K562 (cell line): ENCODE measurements around the gene JUN. TPM values are rescaled to one million over a fixed set of nuclear protein-coding genes. Genes with fewer than 3 reads are reported as not detected.

ENCODE experiments used
- CREBBP ChIP-seq: IDR thresholded peaks from one replicate; pipeline ENCODE4 v1.6.1; 2012; ENCODE audit warnings: low read depth, mild to moderate bottlenecking, control low read depth, inconsistent platforms, low read length
- EGR1 ChIP-seq: fragments of 450-650 bp; conservative IDR thresholded peaks from 2 replicates; pipeline ENCODE4 v1.6.1; 2017; ENCODE audit warnings: mild to moderate bottlenecking
- HIVEP1 ChIP-seq: fragments of 250-450 bp; sonication (Bioruptor Pico); IDR thresholded peaks from 2 replicates; pipeline ENCODE4 v1.4.0; 2020; ENCODE audit warnings: mild to moderate bottlenecking
- IRF9 ChIP-seq: fragments of 450-650 bp; IDR thresholded peaks from 2 replicates; pipeline ENCODE4 v1.6.1; 2016; ENCODE audit warnings: missing biosample characterization, missing genetic modification characterization
- KAT7 ChIP-seq: sonication (generic); formaldehyde crosslinking; IDR thresholded peaks from 2 replicates; pipeline ENCODE4 v1.8.0; 2022; ENCODE audit warnings: missing genetic modification reagents, mild to moderate bottlenecking, borderline replicate concordance
- KLF1 ChIP-seq: fragments of 450-650 bp; IDR thresholded peaks from 2 replicates; pipeline ENCODE4 v1.6.1; 2016; ENCODE audit warnings: missing genetic modification characterization, missing compliant biosample characterization
- KLF10 ChIP-seq: fragments of 250-450 bp; sonication (Bioruptor Pico); IDR thresholded peaks from 2 replicates; pipeline ENCODE4 v1.6.1; 2021; ENCODE audit warnings: matching md5 sums
- NR1H2 ChIP-seq: sonication (generic); formaldehyde crosslinking; IDR thresholded peaks from 2 replicates; pipeline ENCODE4 v1.4.0; 2020; ENCODE audit warnings: mild to moderate bottlenecking, missing genetic modification reagents
- NR2C2 ChIP-seq, 2 experiments: fragments of 200-800 bp in 1 of 2; sonication (Bioruptor generic) in 1 of 2; sonication (generic) in 1 of 2; formaldehyde crosslinking in 1 of 2; IDR thresholded peaks; 2 replicates each; pipeline versions ENCODE4 v1.6.1 to v1.8.0; 2016 to 2022; ENCODE audit warnings: mild to moderate bottlenecking in 1 of 2, missing compliant biosample characterization in 1 of 2, missing genetic modification characterization in 1 of 2, missing genetic modification reagents in 1 of 2
- PHF21A ChIP-seq: fragments of 450-650 bp; IDR thresholded peaks from 2 replicates; pipeline ENCODE4 v1.6.1; 2017; ENCODE audit warnings: low read depth, borderline replicate concordance
- SAFB ChIP-seq: fragments of 200-400 bp; formaldehyde crosslinking; IDR thresholded peaks from 2 replicates; pipeline ENCODE4 v1.6.1; 2017; ENCODE audit warnings: low read depth, low read length, borderline replicate concordance
- SMARCA4 ChIP-seq: fragments of 450-650 bp; IDR thresholded peaks from 2 replicates; pipeline ENCODE4 v1.6.1; 2016
- TCF15 ChIP-seq: fragments of 250-450 bp; sonication (Bioruptor Pico); IDR thresholded peaks from 2 replicates; pipeline ENCODE4 v1.8.0; 2022; ENCODE audit warnings: moderate library complexity, mild to moderate bottlenecking, inconsistent platforms
- VEZF1 ChIP-seq: fragments of 200-800 bp; sonication (Bioruptor generic); IDR thresholded peaks from 2 replicates; pipeline ENCODE4 v1.6.1; 2017; ENCODE audit warnings: missing genetic modification characterization, missing compliant biosample characterization
- YY1 ChIP-seq, 3 experiments: IDR thresholded peaks; 2 replicates each; pipeline ENCODE4 v1.6.1; 2011; ENCODE audit warnings: low read length in 2 of 3, mild to moderate bottlenecking in 2 of 3, moderate library complexity in 2 of 3, borderline replicate concordance in 1 of 3, control low read depth in 1 of 3, low read depth in 1 of 3; ENCODE audit not compliant: insufficient read depth in 3 of 3, insufficient replicate concordance in 2 of 3, control insufficient read depth in 1 of 3, insufficient read length in 1 of 3; ENCODE audit errors: extremely low read depth in 1 of 3
- ZNF384 ChIP-seq: IDR thresholded peaks from 2 replicates; pipeline ENCODE4 v1.6.1; 2012; ENCODE audit warnings: low read depth, low read length, improper control_type of control experiment
- ZNF639 ChIP-seq, 2 experiments: fragments of 200-800 bp in 1 of 2; sonication (Bioruptor generic) in 1 of 2; sonication (generic) in 1 of 2; formaldehyde crosslinking in 1 of 2; IDR thresholded peaks in 1 of 2; conservative IDR thresholded peaks in 1 of 2; 2 replicates each; pipeline versions ENCODE4 v1.5.0 to v1.6.1; 2016 to 2020; ENCODE audit warnings: missing compliant biosample characterization in 1 of 2, missing genetic modification characterization in 1 of 2, missing genetic modification reagents in 1 of 2
- ZNF77 ChIP-seq: fragments of 250-450 bp; sonication (Bioruptor Pico); IDR thresholded peaks from 2 replicates; pipeline ENCODE4 v1.5.0; 2020
- polyA plus RNA-seq, 8 experiments: library from polyadenylated mRNA; depleted of rRNA in 4 of 8; stranded (reverse) in 5 of 8; unstranded in 3 of 8; fragments of >200 nt; fragmentation: Nextera tagmentation in 2 of 8; fragmentation: Illumina TruSeq in 1 of 8; extraction: Ambion mirVana in 2 of 8; extraction: Trizol in 1 of 8; gene quantifications; 2 replicates each; pipeline versions ENCODE4 v1.2.1 to v1.2.3, GENCODE V29; 2011 to 2014; ENCODE audit warnings: inconsistent platforms in 1 of 8, missing spikeins in 1 of 8
- total RNA-seq, 7 experiments: library from RNA; depleted of rRNA in 6 of 7; stranded (reverse); fragments of >200 nt in 6 of 7; fragmentation: Illumina TruSeq in 2 of 7; extraction: Trizol in 2 of 7; gene quantifications; 2 replicates each; pipeline versions ENCODE4 v1.2.1 to v1.2.3, GENCODE V29; 2011 to 2021; ENCODE audit warnings: low replicate concordance in 1 of 7

Gene JUN
- total and polyA plus RNA-seq, 9 of the 15 experiments (the other 6 are each of a cell fraction or from before 2014, with no cell fraction given): 0.32 to 23.4 (median 4.0) TPM

GRCh38 chr1:58784758-58785441, 1.1 kb upstream of the JUN start (continued):
- TF ChIP-seq NR2C2 (CRISPR knock-in tag; IDR thresholded peaks at IDR 0.05): no peak
- TF ChIP-seq NR2C2 (tag; IDR thresholded peaks at IDR 0.05): peak; percentile 69
- TF ChIP-seq KLF10 (CRISPR knock-in tag): no peak
- TF ChIP-seq CREBBP: no peak
- TF ChIP-seq VEZF1 (CRISPR knock-in tag): peak; percentile 24
- 0 out of 2 replicates have a peak, but pooled peaks have one; percentile 25 for TF ChIP-seq KAT7 (CRISPR knock-in tag)
- no peak for TF ChIP-seq KLF1 (tag)
- TF ChIP-seq IRF9 (tag): no peak
- TF ChIP-seq YY1 (IDR thresholded peaks at IDR 0.05; ENCODE audit: borderline replicate concordance in 1 of 3, control insufficient read depth in 1 of 3, extremely low read depth in 1 of 3, insufficient read depth in 3 of 3, insufficient read length in 1 of 3, insufficient replicate concordance in 2 of 3, low read depth in 1 of 3, low read length in 2 of 3): peak in 1 of 3 experiments; percentile 10
- no peak for TF ChIP-seq HIVEP1 (CRISPR knock-in tag)
- TF ChIP-seq ZNF384: no peak
- TF ChIP-seq SMARCA4: 0 out of 2 replicates have a peak, but pooled peaks have one; percentile 16
- no peak for TF ChIP-seq ZNF77 (CRISPR knock-in tag)
- TF ChIP-seq TCF15 (CRISPR knock-in tag): no peak
- peak; percentile 75 for TF ChIP-seq EGR1
- peak; percentile 51; the same call in 1 of the 2 replicates for TF ChIP-seq SAFB
- TF ChIP-seq PHF21A: peak; percentile 76; the same call in 1 of the 2 replicates
- TF ChIP-seq ZNF639 (CRISPR knock-in tag; conservative IDR thresholded peaks at IDR 0.05 in 1 of 2, IDR thresholded peaks at IDR 0.05 in 1 of 2): no peak
- TF ChIP-seq NR1H2 (CRISPR knock-in tag): no peak
